NCI-H1694 treated with DMSO at 0.1 percent for 48 hours (cell line): ENCODE data around the gene CPLX1.
"Not testable (repeated sequence)": the region's sequence is repeated elsewhere in the genome, so short reads cannot be mapped to it uniquely, and the experiment has no call there.

Experiments used
- DNase-seq: peaks from one replicate; lab custom pipeline; 2025; lab: John Stamatoyannopoulos, UW

CPLX1 gene

GRCh38 chr4:754221-755120 lies 71.5 kb downstream of the CPLX1 start:
- no peak for DNase-seq

GRCh38 chr4:753186-753585 lies 72.7 kb downstream of the CPLX1 start:
- not testable (repeated sequence) for DNase-seq

- DNase-seq = peak; percentile 70
Measured at GRCh38 chr4:752196-752861, 73.6 kb downstream of the CPLX1 start.

GRCh38 chr4:751676-752075 lies 74.3 kb downstream of the CPLX1 start:
- peak; percentile 47 for DNase-seq

DNA sequence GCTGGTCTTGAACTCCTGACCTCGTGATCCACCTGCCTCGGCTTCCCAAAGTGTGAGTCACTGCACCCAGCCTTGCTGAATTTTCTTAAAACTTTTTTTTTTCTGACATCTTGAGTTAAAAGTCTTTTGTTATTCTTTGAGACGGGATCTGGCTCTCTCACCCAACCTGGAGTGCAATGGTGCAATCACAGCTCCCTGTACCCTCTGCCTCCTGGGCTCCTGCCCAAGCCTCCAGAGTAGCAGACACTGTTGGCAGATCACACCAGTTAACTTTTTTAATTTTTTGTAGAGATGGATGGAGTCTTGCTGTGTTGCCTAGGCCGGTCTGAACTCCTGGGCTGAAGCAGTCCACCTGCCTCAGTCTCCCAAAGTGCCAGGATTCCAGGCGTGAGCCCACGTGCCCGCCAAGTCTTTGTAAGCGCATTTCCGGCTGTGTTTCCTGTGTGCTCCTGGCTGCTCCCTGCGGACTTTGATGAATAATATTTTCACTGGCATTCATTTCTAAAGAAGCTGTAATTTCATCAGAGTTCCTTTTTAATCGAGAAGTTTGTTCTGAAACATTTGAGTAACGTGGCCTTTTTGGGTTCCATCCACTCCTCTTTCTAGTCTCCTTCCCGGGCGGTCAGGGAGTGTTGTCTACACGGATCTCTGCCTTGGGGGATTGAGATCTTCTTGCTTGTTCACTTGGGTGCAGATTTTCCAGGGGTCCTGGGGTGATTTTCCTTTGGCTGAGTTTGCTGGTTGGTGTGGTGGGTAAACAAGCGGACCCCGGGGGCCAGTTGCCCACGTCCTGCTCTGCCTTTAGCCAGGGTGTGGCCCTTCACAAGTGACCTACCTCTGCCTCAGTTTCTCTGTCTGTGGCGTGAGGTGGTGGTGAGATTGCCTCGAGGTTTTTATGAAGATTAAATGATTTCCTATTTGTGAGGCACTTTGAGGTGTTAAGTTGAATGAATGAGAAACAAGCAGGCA lies 75.9 kb downstream of the CPLX1 start:
- no peak for DNase-seq

DNA sequence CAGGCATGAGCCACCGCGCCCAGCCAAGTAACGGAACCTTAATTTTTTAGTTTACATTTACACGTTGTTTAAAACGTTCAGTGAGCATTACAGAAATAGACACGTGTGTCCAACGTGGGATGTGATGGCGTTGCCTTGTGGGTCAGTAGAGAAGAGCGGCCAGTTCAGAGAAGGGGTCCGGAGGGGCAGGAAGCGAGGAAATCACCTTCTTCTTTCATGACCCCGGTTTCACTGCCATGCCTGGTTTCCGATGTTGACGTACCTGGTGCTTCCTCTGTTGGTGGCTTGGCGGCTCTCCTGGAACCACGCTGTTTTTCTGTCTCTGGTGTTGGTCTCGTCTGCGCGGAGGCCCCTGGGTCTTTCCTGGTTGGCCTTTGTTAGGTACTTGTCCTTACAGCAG lies 77.5 kb downstream of the CPLX1 start:
- no peak for DNase-seq

DNA sequence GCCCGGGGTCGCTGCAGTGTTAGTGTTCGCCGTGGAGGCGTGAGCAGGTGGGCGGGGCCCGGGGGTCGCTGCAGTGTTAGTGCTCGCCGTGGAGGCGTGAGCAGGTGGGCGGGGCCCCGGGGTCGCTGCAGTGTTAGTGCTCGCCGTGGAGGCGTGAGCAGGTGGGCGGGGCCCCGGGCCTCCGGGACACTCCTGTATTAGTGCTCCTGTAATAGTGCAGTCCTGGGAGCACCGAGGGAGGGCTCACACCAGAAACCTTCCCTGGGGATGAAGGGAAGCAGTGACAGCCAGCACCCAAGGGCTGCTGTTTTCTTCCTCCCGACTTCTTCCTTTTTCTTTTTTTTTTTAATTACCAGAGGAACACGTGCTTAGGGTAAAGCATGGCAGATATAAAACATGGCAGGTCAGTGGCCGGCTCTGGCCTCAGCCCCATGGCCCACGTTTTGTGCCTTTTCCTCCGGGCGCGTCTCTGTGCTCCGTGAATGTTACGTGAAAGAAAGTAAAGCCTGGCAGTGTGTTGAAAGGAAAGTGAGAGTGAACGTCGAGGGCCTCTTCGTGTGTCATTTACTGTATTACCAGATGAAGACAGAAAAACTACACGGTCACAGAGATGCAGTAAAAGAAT lies 78.3 kb downstream of the CPLX1 start:
- DNase-seq = no peak

DNA sequence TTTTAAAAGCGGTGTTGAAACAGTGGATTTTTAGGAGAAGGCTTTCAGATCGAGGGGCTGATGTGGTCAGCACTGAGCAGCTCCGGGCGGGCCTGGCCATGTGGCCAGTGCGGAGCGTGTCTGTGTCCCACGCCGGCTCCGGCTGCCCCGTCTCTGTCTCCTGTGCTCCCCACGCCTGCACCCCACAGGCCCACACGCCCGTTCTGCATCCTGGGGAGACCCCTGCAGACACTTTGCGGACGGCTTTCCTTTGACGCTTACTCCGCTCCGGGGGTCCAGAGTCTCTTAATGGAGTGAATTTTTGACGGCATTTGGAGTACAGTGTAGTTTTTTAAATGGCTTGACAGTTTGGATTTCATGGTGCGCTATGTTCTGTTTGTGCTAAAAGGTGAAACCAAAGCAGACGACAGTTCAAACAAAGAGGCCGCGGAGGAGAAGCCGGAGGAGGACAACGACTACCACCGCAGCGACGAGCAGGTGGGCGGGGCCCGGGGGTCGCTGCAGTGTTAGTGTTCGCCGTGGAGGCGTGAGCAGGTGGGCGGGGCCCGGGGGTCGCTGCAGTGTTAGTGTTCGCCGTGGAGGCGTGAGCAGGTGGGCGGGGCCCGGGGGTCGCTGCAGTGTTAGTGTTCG lies 81.6 kb downstream of the CPLX1 start:
- DNase-seq = no peak

DNA sequence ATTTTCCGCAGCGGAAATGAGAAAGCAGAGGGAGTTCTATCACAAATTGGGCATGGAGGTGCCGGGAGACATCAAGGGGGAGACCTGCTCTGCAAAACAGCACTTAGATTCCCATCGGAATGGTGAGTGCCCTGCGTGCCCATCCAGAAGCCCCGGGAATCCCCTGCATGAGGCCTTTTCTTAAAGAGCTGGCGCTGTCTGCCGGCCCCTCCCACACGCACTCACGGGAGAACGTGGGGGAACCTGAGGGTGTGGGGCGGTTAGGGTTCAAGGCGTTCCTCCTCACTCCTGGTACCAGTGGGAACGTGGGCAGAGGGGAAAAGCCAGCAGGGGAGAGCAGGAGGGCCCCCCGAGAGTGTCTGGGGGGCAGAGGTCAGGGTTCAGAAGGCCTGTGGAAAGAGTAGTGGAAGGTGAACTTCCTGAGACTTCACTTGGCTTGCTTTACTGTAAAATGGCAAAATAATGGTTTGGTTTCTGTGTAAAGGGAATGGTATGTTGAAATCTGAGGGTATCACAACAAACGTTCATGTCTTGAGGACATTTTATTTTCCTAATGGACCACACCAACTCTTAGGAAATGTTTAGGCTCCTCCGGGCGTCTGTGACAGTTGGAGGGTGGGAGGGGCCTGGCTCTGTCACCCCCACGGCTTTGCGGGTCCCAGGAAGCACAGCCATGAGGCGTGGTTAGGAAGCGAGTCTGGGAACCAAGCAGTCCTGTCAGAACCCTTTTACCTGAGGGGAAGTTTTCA lies 82.3 kb downstream of the CPLX1 start:
- DNase-seq = no peak

GRCh38 chr4:742742-743311 lies 83.1 kb downstream of the CPLX1 start:
- peak; percentile 8 for DNase-seq

- no peak for DNase-seq
Measured at GRCh38 chr4:742096-742741, 83.7 kb downstream of the CPLX1 start.

- no peak for DNase-seq
Measured at GRCh38 chr4:740656-741282, 85.2 kb downstream of the CPLX1 start.

DNA sequence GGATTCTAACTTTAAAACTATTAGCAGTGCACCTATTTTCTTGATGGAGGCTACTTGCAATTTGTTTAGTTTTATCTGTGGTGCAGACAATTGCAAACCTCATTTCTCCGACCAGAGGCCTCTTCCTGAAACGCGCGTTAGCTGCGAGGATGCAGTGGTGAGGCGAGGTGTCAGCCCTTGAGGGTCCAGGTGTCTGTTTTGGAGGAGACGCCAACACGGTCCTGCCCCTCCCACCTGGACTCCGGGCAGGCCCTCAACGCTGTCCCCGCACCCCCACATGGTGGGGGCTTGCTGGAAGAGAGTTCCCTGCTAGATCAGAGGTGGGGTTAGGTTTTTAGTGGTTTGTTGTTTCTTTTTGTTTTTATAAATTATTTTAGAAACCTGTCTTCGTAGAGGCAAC lies 85.9 kb downstream of the CPLX1 start:
- no peak for DNase-seq

DNA sequence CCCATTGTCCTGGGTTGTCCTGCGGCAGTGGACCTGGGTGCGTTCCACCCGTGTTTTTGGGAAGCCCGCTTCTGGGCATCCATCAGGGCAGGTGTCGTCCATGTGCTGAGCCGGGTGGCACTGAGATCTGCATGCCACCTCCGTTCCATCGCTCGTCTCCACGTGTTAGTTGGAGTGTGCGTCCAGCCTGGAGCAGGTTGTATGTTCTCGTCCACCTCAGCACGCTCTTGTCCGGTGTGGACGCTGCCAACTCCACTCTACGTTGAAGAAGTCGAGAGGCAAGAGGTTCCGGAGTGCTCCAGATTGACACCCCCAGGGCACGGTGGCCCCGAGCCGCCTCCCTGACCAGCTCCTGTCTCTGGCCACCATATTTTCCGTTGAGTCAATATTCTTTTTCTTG lies 86.4 kb downstream of the CPLX1 start:
- DNase-seq = no peak

DNA sequence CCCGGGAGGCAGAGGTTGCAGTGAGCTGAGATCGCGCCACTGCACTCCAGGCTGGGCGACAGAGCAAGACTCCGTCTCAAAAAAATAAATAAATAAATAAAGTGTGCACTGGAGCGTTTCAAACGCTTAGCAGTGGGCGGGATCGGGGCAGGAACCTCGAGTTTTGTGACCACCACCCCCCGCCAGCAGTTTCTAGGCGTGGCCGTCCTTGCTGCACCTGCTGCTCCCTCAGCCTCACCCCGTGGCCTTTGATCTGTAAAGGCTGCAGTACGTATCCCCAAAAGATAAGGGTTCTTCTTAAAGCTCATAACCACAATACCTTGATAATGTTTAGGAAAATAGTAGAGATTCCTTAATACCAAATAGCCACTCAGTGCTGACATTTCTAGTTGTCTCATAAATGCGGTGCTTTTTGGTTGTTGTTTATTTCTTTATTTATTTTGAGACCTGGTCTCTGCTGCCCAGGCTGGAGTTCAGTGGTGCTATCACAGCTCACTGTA lies 87.1 kb downstream of the CPLX1 start:
- DNase-seq = no peak

- not testable (repeated sequence) for DNase-seq
Measured at GRCh38 chr4:736561-736960, 89.4 kb downstream of the CPLX1 start.

DNA sequence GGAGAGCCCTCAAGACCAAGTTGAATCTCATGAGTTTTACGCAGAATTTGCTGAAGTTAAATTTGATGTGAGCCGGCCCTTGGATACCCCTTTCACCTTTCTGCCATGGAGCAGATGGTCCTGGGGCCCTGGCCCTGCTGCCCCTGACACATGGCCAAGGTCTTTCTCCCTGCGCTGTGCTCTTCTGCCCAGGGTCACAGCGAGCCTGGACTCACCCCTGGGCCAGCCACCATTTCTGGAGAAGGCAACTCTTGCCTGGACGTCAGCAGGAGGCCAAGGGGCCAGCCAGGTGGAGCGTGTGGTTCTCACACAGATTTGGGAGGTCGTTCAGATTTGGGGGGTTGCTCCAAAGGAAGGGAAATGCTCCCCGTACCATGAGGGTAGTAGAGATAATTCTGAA lies 90.3 kb downstream of the CPLX1 start:
- DNase-seq = no peak
